GM12875 (cell line): Measurements from ENCODE around the gene NFX1.

Source experiments
- H3K4me3 ChIP-seq: one replicate; pipeline ENCODE4 v1.5.1; 2011; ENCODE audit warnings: low read depth, low read length, control low read depth
- CTCF ChIP-seq: IDR thresholded peaks from 2 replicates; pipeline ENCODE4 v1.5.1; 2011; ENCODE audit warnings: low read depth, mild to moderate bottlenecking, control low read depth, inconsistent platforms, low read length, moderate library complexity, borderline replicate concordance; ENCODE audit not compliant: insufficient read depth

Gene NFX1

GRCh38 chr9:33267151-33267767, 23.1 kb upstream of the NFX1 start:
- H3K4me3 ChIP-seq = no peak overlapping the region
- no peak for TF ChIP-seq CTCF

GRCh38 chr9:33270146-33270545, 20.2 kb upstream of the NFX1 start:
- TF ChIP-seq CTCF = no peak
- H3K4me3 ChIP-seq = no peak overlapping the region

- TF ChIP-seq CTCF = no peak
- H3K4me3 ChIP-seq = no peak overlapping the region
These were observed 18.3 kb upstream of the NFX1 start for GRCh38 chr9:33272061-33272460.

GRCh38 chr9:33273266-33273971, 16.9 kb upstream of the NFX1 start:
- TF ChIP-seq CTCF = no peak

GRCh38 chr9:33273972-33274328, 16.4 kb upstream of the NFX1 start:
- no peak overlapping the region for H3K4me3 ChIP-seq
- TF ChIP-seq CTCF = no peak

More at GRCh38 chr9:33273266-33273971, 16.9 kb upstream of the NFX1 start:
- no peak overlapping the region for H3K4me3 ChIP-seq

GRCh38 chr9:33277484-33277883, 12.8 kb upstream of the NFX1 start:
- no peak overlapping the region for H3K4me3 ChIP-seq
- TF ChIP-seq CTCF = no peak

GRCh38 chr9:33285502-33285901, 4.8 kb upstream of the NFX1 start:
- TF ChIP-seq CTCF = no peak
- H3K4me3 ChIP-seq = no peak overlapping the region
